ENCODE results near the gene EXT2.

- no peak for TF ChIP-seq EP300 (conservative IDR thresholded peaks at IDR 0.05; ENCODE audit: poor library complexity, severe bottlenecking)
- TF ChIP-seq CTCF (IDR thresholded peaks at IDR 0.05; ENCODE audit: poor library complexity, severe bottlenecking): no peak
- TF ChIP-seq EZH2 (IDR thresholded peaks at IDR 0.05; ENCODE audit: borderline replicate concordance, insufficient read depth, low read length, poor library complexity, severe bottlenecking): no peak
- TF ChIP-seq POLR2AphosphoS5 (IDR thresholded peaks at IDR 0.05): no peak
- no peak for TF ChIP-seq MXI1 (conservative IDR thresholded peaks at IDR 0.05; ENCODE audit: poor library complexity, severe bottlenecking)
- TF ChIP-seq SMC3 (conservative IDR thresholded peaks at IDR 0.05; ENCODE audit: poor library complexity): no peak
- no peak for TF ChIP-seq RAD21 (conservative IDR thresholded peaks at IDR 0.05)
- TF ChIP-seq TAF1 (IDR thresholded peaks at IDR 0.05; ENCODE audit: low read depth): no peak
- no peak for TF ChIP-seq REST (IDR thresholded peaks at IDR 0.05; ENCODE audit: borderline replicate concordance)
Measured at GRCh38 chr11:44088377-44088776, 7.1 kb upstream of the EXT2 start.

All from neural cell (in vitro differentiated cells).